ENCODE results near the gene RPL13. TPM values are rescaled to one million over a fixed set of nuclear protein-coding genes. Genes with fewer than 3 reads are reported as not detected.

Gene RPL13
- total and polyA plus RNA-seq, 12 donors: 786 to 7,398 (median 999) TPM

DNA sequence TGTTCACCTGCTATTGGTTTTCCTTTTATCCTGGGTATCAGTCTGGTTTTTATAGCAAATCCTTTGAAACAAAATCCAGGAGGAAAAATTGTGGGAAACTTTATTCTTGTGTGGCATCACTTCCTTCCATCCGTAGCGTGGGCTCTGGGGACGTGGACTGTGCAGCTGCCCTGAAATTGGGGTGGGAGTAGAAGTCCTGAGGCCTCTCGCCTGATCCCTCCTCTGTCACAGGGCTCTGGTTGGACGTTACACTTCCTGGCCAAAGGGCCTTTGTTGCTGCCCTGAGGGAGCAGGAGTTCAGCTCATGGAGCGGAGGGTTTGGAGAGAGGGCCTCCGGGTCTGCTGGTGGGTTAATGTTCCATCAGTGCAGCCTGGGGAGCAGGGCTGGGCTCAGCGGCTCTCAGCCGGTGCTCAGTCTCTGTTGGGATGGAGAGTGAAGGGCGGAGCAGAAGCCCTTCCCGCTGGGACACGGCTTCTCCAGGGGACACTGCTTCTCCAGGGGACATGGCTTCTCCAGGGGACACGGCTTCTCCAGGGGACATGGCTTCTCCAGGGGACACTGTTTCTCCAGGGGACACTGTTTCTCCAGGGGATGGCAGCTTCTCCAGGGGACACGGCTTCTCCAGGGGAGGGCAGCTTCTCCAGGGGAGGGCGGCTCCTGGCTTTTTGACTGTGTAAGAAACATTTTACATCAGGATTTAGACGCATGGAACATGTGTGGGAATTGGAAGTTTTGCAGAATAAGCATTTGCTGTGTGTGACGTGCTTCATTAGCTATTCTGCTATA is 15.2 kb upstream of the RPL13 start:
- no peak for ATAC-seq
- Histone ChIP-seq H3K4me1 (peaks cover 0 to 15% (median 0%) of the 10 kb centered on the region in 9 donors), H3K4me3 (no peak overlapping the region), H3K27me3 (no peaks in the 10 kb centered on the region), H3K27ac (no peak overlapping the region), H3K36me3 (peaks cover 0 to 89% (median 29%) of the 10 kb centered on the region in 9 donors), H3K9me3 (no peaks in the 10 kb centered on the region)
- 91 to 94% methylated on average over 17 of the region's 17 CpGs for WGBS, 2 donors
- intact Hi-C loops (cut with DNase I): no loop called here
- TF ChIP-seq, protein P1, sequence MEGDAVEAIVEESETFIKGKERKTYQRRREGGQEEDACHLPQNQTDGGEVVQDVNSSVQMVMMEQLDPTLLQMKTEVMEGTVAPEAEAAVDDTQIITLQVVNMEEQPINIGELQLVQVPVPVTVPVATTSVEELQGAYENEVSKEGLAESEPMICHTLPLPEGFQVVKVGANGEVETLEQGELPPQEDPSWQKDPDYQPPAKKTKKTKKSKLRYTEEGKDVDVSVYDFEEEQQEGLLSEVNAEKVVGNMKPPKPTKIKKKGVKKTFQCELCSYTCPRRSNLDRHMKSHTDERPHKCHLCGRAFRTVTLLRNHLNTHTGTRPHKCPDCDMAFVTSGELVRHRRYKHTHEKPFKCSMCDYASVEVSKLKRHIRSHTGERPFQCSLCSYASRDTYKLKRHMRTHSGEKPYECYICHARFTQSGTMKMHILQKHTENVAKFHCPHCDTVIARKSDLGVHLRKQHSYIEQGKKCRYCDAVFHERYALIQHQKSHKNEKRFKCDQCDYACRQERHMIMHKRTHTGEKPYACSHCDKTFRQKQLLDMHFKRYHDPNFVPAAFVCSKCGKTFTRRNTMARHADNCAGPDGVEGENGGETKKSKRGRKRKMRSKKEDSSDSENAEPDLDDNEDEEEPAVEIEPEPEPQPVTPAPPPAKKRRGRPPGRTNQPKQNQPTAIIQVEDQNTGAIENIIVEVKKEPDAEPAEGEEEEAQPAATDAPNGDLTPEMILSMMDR (IDR thresholded peaks at IDR 0.05): no peak
- no peak for DNase-seq

DNA sequence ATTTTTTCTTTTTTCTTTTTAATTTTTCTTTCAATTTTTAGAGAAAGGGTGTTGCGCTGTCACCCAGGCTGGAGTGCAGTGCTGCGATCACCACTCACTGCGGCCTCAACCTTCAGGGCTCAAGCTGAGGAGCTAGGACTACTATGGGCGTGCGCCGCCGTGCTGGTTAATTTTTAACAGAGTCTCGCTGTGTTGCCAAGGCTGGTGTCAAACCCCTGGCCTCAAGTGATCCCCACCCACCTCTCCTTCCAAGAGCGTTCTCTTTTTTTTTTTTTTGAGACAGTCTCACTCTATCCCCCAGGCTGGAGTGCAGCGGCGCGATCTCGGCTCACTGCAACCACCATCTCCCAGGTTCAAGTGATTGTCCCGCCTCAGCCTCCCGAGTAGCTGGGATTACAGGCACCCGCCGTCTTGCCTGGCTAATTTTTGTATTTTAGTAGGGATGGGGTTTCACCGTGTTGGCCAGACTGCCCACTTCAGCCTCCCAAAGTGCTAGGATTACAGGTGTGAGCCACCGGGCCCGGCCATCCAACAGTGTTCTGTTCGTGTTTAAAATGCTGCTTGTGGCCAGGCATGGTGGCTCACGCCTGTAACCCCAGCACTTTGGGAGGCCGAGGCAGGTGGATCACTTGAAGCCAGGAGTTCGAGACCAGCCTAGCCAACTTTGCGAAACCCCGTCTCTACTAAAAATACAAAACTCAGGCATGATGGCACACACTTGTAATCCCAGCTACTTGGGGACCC is 14.5 kb upstream of the RPL13 start:
- Histone ChIP-seq H3K4me3 (no peak overlapping the region), H3K36me3 (peaks cover 0 to 96% (median 37%) of the 10 kb centered on the region in 9 donors), H3K9me3 (no peaks in the 10 kb centered on the region), H3K27me3 (no peaks in the 10 kb centered on the region), H3K27ac (no peak overlapping the region), H3K4me1 (peaks cover 0 to 9% (median 0%) of the 10 kb centered on the region in 9 donors)
- no peak for ATAC-seq
- TF ChIP-seq, protein P1 (IDR thresholded peaks at IDR 0.05): no peak
- no peak for DNase-seq
- 96% methylated on average over 26 of the region's 26 CpGs for WGBS, 2 donors
- intact Hi-C loops (cut with DNase I): no loop called here

DNA sequence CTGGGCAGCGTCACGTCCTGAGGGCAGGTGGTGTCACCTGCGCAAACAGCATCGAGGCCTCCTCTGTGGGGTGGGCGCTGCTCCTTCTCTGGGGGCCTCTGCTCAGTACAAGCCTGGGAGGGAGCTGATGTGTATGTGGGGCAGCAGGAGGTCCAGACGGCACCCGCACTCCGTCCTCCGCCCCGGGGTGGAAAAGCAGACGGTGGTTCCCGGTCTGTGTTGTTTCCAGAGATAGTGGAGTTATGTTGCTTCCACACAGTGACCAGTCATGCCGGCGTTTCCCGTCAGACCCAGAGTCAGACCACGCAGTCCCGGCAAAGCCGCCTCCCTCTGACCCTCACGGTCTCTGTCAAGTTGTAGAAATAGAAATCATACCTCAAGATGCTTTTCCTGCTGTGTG is 13.7 kb upstream of the RPL13 start:
- Histone ChIP-seq H3K27ac (no peak overlapping the region), H3K27me3 (no peaks in the 10 kb centered on the region), H3K36me3 (peaks cover 0 to 96% (median 37%) of the 10 kb centered on the region in 9 donors), H3K4me3 (no peak overlapping the region), H3K9me3 (no peaks in the 10 kb centered on the region), H3K4me1 (peaks cover 0 to 2% (median 0%) of the 10 kb centered on the region in 9 donors)
- 90 to 94% methylated on average over 19 of the region's 19 CpGs for WGBS, 2 donors
- DNase-seq: no peak
- TF ChIP-seq, protein P1 (IDR thresholded peaks at IDR 0.05): no peak
- intact Hi-C loops (cut with DNase I): no loop called here
- ATAC-seq: no peak

DNA sequence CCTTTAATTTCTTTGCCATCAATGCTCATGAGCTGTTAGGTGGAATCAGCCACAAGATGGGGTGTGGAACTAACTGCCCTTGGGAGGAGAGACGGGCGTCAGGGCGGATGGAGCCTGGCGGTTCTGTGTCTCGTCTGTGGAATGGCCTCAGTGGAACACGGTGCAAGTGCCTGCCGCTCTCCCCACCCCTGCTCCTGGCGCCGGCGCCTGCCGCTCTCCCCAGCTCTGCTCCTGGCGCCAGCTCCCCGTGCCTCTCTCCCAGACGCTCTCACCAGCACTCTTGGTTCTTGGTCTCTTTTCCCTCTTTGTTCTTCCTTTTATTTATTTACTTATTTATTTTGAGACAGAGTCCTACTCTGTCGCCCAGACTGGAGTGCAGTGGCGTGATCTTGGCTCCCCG is 13.2 kb upstream of the RPL13 start:
- H3K36me3 ChIP-seq: peaks cover 0 to 96% (median 41%) of the 10 kb centered on the region in 9 donors
- WGBS, 2 donors: 93 to 94% methylated on average over 17 of the region's 17 CpGs
- intact Hi-C loops (cut with DNase I): no loop called here
- TF ChIP-seq, protein P1 (IDR thresholded peaks at IDR 0.05): no peak
- no peak for DNase-seq
- H3K4me3 ChIP-seq: no peak overlapping the region
- no peak for ATAC-seq
- no peaks in the 10 kb centered on the region for H3K4me1 ChIP-seq
- no peaks in the 10 kb centered on the region for H3K27me3 ChIP-seq
- H3K9me3 ChIP-seq: no peaks in the 10 kb centered on the region
- no peak overlapping the region for H3K27ac ChIP-seq

Data from heart right ventricle (tissue), 16 donors.